ENCODE measurements around the gene PC.

- TF ChIP-seq CTCF (IDR thresholded peaks at IDR 0.05) (no peak), POLR2A (IDR thresholded peaks at IDR 0.05) (no peak)
These were observed 86.7 kb downstream of the PC start for GRCh38 chr11:66871521-66871901.
